Common myeloid progenitor, CD34-positive (primary cell): ENCODE results near the gene SLC7A11. TPM values are rescaled to one million over a fixed set of nuclear protein-coding genes. Genes with fewer than 3 reads are reported as not detected.

Experiments used
- CTCF ChIA-PET: fragments of 350-600 bp; sonication (Branson Sonifier 250); formaldehyde crosslinking; loops from one replicate; lab custom pipeline; 2021; ENCODE audit warnings: antibody characterized with exemption; lab: Charles Lee
- POLR2A ChIA-PET: fragments of 350-600 bp; sonication (Branson Sonifier 250); formaldehyde crosslinking; loops from one replicate; lab custom pipeline; 2021; ENCODE audit warnings: antibody characterized with exemption; lab: Charles Lee
- DNase-seq, 3 donors: peaks; one replicate each; pipeline versions ENCODE4 v3.0.0 to v3.0.0-alpha.2; 2013
- H3K27ac ChIP-seq, 2 experiments: 1 replicate in 1 of 2; 2 replicates in 1 of 2; pipeline ENCODE4 v1.7.0; 2013; ENCODE audit warnings: inconsistent platforms in 2 of 2, low read length in 2 of 2, mild to moderate bottlenecking in 2 of 2, low read depth in 1 of 2, moderate library complexity in 1 of 2; ENCODE audit not compliant: severe bottlenecking in 2 of 2, insufficient read depth in 1 of 2, poor library complexity in 1 of 2
- H3K27me3 ChIP-seq, 5 experiments: replicated peaks in 2 of 5; 1 replicate in 3 of 5; 2 replicates in 2 of 5; pipeline versions ENCODE4 v1.6.1 to v1.7.0; 2013; ENCODE audit warnings: low read length in 4 of 5, mild to moderate bottlenecking in 2 of 5, moderate library complexity in 2 of 5, inconsistent platforms in 1 of 5; ENCODE audit not compliant: insufficient read depth in 5 of 5, control insufficient read depth in 4 of 5
- H3K36me3 ChIP-seq, 4 experiments: 1 replicate in 2 of 4; 2 replicates in 2 of 4; pipeline versions ENCODE4 v1.6.1 to v1.7.0; 2013; ENCODE audit warnings: low read length in 3 of 4, control low read depth in 1 of 4, mild to moderate bottlenecking in 1 of 4; ENCODE audit not compliant: control insufficient read depth in 4 of 4, insufficient read depth in 4 of 4
- H3K4me1 ChIP-seq, 4 experiments: 1 replicate in 3 of 4; 2 replicates in 1 of 4; pipeline versions ENCODE4 v1.6.1 to v1.7.1; 2013; ENCODE audit warnings: low read length in 3 of 4, mild to moderate bottlenecking in 3 of 4, control low read depth in 1 of 4, inconsistent platforms in 1 of 4, moderate library complexity in 1 of 4; ENCODE audit not compliant: control insufficient read depth in 4 of 4, insufficient read depth in 4 of 4; ENCODE audit errors: control extremely low read depth in 1 of 4
- H3K4me3 ChIP-seq, 7 experiments: 1 replicate in 4 of 7; 2 replicates in 3 of 7; pipeline versions ENCODE4 v1.5.1 to v1.7.0; 2013; ENCODE audit warnings: mild to moderate bottlenecking in 7 of 7, low read length in 6 of 7, moderate library complexity in 6 of 7, inconsistent platforms in 2 of 7, low read depth in 2 of 7, control low read depth in 1 of 7; ENCODE audit not compliant: insufficient read depth in 4 of 7, control insufficient read depth in 1 of 7; ENCODE audit errors: extremely low read depth in 1 of 7
- H3K9me3 ChIP-seq, 5 experiments: 1 replicate in 4 of 5; 2 replicates in 1 of 5; pipeline versions ENCODE4 v1.6.1 to v1.7.1; 2013; ENCODE audit warnings: low read length in 4 of 5, mild to moderate bottlenecking in 2 of 5, inconsistent platforms in 1 of 5, low read depth in 1 of 5, moderate library complexity in 1 of 5; ENCODE audit not compliant: control insufficient read depth in 4 of 5, insufficient read depth in 2 of 5; ENCODE audit errors: control extremely low read depth in 1 of 5
- WGBS: methylation state at CpG from one replicate; pipeline ENCODE4 v1.1.5; 2013; ENCODE audit not compliant: insufficient coverage; 5-methylcytosine and 5-hydroxymethylcytosine counted together
- polyA plus RNA-seq: library from polyadenylated mRNA; unstranded; fragments of 120-200 nt; gene quantifications from one replicate; pipeline ENCODE4 v1.2.1, GENCODE V29; 2013

Gene SLC7A11
- 0.17 TPM for polyA plus RNA-seq

DNA sequence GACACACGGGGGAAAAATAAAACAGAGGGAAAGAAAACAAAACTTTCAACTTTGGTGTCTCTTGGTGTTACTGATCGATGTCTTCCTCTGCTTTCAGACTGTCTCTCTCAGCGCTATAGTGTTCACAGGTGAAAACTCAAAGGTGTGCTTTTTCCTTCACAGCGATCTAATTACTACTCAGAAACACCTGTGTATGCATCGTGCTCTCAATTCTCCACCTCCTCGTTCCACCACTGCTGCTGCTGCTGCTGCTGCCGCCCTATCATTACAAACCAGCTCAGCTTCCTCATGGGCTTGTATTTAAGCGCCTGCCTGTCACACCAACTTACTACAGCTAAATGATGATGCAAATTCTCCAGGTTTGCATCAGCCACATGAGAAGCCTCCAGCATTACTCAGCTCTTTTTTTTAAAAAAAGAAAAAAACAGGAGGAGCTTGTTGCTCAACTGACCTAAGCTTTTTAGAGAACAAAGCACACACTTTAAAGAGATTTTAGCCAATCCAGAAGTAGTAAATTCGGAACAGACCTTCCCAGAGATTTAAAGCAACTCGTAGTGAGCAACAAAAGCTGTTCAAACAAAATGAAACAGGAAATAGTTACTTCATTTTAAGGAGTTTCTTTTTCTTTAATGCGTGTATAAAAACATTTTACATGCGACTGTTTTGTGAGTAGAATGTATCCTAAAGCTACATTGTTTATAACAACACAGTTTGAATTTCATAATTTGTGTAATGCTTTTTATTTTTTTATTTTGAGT, at the start of gene SLC7A11:
Gene SLC7A11 (minus strand): TSS at position 274 of the 758 bp plus-strand sequence. CDS start 280 bp downstream, outside the sequence.
- Histone ChIP-seq H3K27ac (peak within 1 kb of the TSS; percentile 66 to 94), H3K9me3 (no peaks in the 10 kb centered on the region), H3K4me1 (peaks cover 0 to 25% (median 10%) of the 10 kb centered on the region in 4 experiments), H3K36me3 (no peaks in the 10 kb centered on the region), H3K27me3 (no peaks in the 10 kb centered on the region), H3K4me3 (peak within 1 kb of the TSS in 6 of 7 experiments; percentile 37 to 80 (median 58))
- POLR2A ChIA-PET = interaction anchor here (0.6 kb wide), 1 partner anchor 1317 kb away, joined by 3 read pairs; no protein-coding TSS in a partner anchor
- CTCF ChIA-PET = no interaction called here
- 0% methylated on average over 7 of the region's 12 CpGs for WGBS
- peak; percentile 96 to 99 (median 98) for DNase-seq

- no peak for DNase-seq
- WGBS = 100% methylated on average over 2 of the region's 3 CpGs
- H3K27ac ChIP-seq = no peak overlapping the region
- peaks cover 0 to 2% (median 0%) of the 10 kb centered on the region in 5 experiments for H3K27me3 ChIP-seq
- H3K4me3 ChIP-seq = no peak overlapping the region
- no peaks in the 10 kb centered on the region for H3K36me3 ChIP-seq
- POLR2A ChIA-PET = no interaction called here
- H3K9me3 ChIP-seq = no peaks in the 10 kb centered on the region
- H3K4me1 ChIP-seq = no peaks in the 10 kb centered on the region
- CTCF ChIA-PET = no interaction called here
Measured at GRCh38 chr4:138291431-138291830, 49.3 kb upstream of the SLC7A11 start.

DNA sequence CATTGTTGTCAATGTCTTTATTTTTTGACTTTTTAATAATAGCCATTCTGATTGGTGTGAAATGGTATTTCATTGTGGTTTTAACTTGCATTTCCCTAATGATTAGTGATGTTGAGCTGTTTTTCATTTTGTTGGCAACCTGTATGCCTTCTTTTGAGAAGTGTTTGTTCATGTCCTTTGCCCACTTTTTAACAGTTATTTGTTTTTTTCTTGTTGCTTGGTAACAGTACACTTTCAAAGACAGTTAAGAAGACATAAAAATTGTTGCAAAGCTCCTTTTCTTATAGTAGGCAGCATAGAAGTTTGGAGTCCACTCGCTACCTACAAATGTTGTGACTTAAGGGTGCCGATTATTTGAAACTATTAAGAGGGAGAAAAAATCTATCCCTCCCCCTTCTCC, 48.7 kb upstream of the SLC7A11 start:
- Histone ChIP-seq H3K27me3 (peaks cover 0 to 2% (median 0%) of the 10 kb centered on the region in 5 experiments), H3K4me3 (no peak overlapping the region), H3K4me1 (no peaks in the 10 kb centered on the region), H3K27ac (no peak overlapping the region), H3K9me3 (no peaks in the 10 kb centered on the region), H3K36me3 (no peaks in the 10 kb centered on the region)
- ChIA-PET POLR2A (no interaction called here), CTCF (no interaction called here)
- DNase-seq = peak in 1 of 3 donors; percentile 6
- no CpG with 5 or more reads among the region's 2 CpGs for WGBS

GRCh38 chr4:138279286-138279685, 37.1 kb upstream of the SLC7A11 start:
- Histone ChIP-seq H3K4me1 (no peaks in the 10 kb centered on the region), H3K4me3 (no peak overlapping the region), H3K27ac (no peak overlapping the region), H3K27me3 (no peaks in the 10 kb centered on the region), H3K9me3 (no peaks in the 10 kb centered on the region), H3K36me3 (no peaks in the 10 kb centered on the region)
- DNase-seq = no peak
- CTCF ChIA-PET = no interaction called here
- WGBS = 100% methylated on average over 3 of the region's 3 CpGs
- POLR2A ChIA-PET = no interaction called here

DNA sequence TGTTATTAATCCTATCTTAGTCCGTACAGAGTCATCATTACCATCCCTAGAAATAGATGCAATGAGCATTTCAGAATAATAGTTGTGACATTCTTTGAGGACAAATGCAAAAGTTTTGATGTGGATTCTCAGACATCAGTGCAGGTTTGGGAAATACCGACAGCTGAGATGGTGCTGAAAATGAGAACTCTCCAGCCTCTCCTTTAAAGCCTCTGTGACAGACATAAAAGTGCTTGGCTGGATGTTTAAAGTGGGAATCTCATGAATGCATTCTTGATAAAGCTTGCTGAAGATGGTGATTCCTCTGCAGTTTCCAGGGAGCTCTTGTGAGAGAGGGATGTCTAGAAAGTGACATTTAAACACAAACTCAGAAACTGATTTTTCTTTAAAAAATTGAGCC, 35.0 kb upstream of the SLC7A11 start:
- CTCF ChIA-PET = no interaction called here
- DNase-seq = no peak
- no peaks in the 10 kb centered on the region for H3K36me3 ChIP-seq
- no peaks in the 10 kb centered on the region for H3K27me3 ChIP-seq
- H3K4me1 ChIP-seq = no peaks in the 10 kb centered on the region
- H3K27ac ChIP-seq = no peak overlapping the region
- H3K9me3 ChIP-seq = no peaks in the 10 kb centered on the region
- WGBS = 100% methylated on average over 1 of the region's 2 CpGs
- H3K4me3 ChIP-seq = no peak overlapping the region
- POLR2A ChIA-PET = no interaction called here

DNA sequence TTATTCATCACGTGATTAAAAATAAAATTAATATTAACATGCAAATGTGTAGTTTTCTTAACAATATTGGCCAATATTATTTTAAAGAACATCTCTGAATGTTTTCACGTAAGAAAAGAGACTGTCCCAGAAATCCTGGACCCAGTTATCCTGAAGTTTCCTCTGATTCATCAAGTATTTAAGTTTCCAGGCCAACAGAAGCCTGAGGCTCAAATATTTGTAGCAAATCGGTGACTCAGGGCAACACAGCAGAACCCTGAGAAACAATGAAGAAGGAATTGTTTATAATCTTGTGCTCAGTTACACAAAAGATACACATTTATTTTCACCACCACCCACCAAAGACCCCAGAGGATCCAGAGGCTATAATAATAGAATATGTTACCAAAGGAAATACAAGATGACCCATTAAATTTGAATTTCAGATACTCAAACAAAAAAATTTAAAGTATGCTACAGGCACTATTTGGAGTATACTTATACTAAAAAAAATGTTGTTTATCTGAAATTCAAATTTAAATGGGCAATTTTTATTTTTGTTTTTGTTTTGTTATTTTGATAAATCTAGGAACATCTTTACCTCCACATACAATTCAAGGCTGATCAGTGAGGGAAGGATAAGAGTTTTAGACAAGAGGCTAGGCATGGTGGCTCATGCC, 33.9 kb upstream of the SLC7A11 start:
- Histone ChIP-seq H3K27me3 (no peaks in the 10 kb centered on the region), H3K27ac (no peak overlapping the region), H3K4me3 (no peak overlapping the region), H3K4me1 (no peaks in the 10 kb centered on the region), H3K9me3 (no peaks in the 10 kb centered on the region), H3K36me3 (no peaks in the 10 kb centered on the region)
- WGBS = 100% methylated on average over 1 of the region's 3 CpGs
- CTCF ChIA-PET = no interaction called here
- no peak for DNase-seq
- POLR2A ChIA-PET = interaction anchor here (1.0 kb wide), 1 partner anchor 15 kb away, joined by 3 read pairs; no protein-coding TSS in a partner anchor

GRCh38 chr4:138275216-138275615, 33.1 kb upstream of the SLC7A11 start:
- H3K4me3 ChIP-seq = no peak overlapping the region
- ChIA-PET CTCF (no interaction called here), POLR2A (interaction anchor here (1.0 kb wide), 1 partner anchor 14 kb away, joined by 3 read pairs; no protein-coding TSS in a partner anchor)
- no peaks in the 10 kb centered on the region for H3K27me3 ChIP-seq
- WGBS = no CpG with 5 or more reads among the region's 1 CpG
- H3K4me1 ChIP-seq = no peaks in the 10 kb centered on the region
- H3K27ac ChIP-seq = no peak overlapping the region
- H3K9me3 ChIP-seq = no peaks in the 10 kb centered on the region
- H3K36me3 ChIP-seq = no peaks in the 10 kb centered on the region
- DNase-seq = no peak
